A673 (cell line): ENCODE results near the gene TOM1L2.

Source experiments
- CTCF ChIP-seq: fragments of 300-800, 200-600 bp; sonication (generic); conservative IDR thresholded peaks from 2 replicates; pipeline ENCODE4 v1.5.1; 2017; ENCODE audit warnings: low read depth, mild to moderate bottlenecking, antibody characterized with exemption, low read length, moderate library complexity, mixed read lengths
- EZH2 ChIP-seq: fragments of 200-600 bp; sonication (generic); IDR thresholded peaks from 2 replicates; pipeline ENCODE4 v1.6.1; 2017; ENCODE audit warnings: borderline replicate concordance, low read depth, mild to moderate bottlenecking, mixed read lengths, antibody characterized with exemption, low read length; ENCODE audit not compliant: poor library complexity, severe bottlenecking

DNA sequence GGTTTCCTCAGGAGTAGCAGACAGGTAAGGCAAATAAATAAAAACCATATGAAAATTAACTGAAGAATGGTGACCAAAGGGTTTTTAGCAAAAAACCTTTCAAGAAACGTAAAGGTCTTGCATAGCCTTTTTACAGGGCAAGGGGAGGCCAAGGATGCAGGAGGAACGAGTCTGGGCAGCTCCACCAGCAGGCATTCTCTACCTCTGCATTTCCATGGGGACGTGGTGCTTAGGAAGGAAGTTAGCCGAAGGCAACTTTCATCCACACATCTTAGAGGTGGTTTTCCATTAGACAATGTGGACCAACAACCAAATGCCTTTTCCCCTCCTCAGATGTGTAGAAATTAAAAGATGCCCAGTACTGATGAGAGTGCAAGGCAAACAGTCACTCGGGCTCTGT lies 20.7 kb downstream of the TOM1L2 start:
- TF ChIP-seq CTCF (no peak), EZH2 (no peak)
